GM21381 (cell line): Measurements from ENCODE around the gene CMSS1.

Source experiments
- ATAC-seq: cut with Tn5 transposase; IDR thresholded peaks from one replicate; pipeline ENCODE4 v1.9.1; 2021; ENCODE audit warnings: mild to moderate bottlenecking, moderate library complexity; ENCODE audit not compliant: unreplicated experiment

Gene CMSS1

DNA sequence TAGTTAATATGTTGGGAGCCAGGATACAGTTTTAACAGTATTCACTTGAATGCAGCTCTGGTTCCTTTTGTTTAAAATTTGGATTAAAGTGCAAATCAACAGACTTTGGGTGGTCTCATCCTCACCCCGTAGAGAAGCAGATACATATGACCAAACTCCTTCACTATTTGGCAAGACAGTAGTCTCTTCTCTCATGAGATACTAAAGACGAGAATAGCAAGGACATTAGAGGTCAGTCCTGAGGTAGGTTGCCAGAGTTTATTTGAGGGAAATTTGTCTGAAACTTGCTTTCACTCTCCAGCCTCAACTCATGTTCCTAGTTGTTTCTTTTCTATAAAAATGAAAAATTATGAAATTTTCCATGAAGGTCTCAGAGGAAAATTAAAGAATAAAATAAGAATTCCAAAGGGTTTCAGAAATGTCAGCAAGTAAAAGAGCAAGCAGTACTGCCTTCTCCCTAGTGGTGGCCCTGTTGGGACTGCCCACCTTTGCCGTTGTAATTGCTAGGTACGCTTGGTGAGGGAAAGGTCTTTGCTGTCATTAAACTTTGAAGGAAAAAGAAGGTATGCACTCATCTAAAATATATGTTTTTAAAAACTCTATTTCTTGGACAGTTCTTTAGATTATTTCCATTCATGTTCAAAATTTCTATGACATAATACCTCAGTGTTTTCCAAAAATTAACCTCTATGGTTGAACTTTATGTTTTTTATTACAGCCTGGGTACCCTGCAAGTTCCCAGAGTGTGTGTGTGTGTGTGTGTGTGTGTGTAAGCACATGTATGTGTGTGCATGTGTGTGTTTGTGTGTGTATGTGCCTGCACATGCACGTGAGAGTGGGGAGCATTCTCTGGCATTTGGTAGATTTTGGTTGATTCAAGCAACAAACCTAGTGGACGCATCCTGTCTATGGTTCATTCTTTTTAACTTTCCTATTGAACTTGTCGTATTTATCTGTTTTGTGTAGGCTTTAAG lies 111.4 kb downstream of the CMSS1 start:
- no peak for ATAC-seq

DNA sequence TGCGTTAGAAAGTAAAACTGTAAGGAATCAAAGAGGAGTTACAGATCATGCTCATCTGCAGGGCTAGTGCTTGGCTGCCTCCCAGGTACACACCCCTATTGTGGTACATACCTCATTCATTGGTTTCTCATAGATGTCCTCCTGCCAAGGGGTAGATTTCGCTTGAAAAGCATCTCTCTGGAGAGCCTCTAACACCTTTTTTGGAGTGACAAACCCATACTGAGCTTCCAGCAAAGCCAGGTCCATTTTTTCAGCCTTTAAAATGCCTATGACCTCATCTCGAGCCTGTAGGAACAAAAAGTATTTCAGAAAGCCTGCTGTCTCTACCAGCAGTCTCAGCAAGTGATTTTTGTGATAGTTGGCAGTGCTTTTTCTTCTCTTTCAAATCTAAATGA lies 112.1 kb downstream of the CMSS1 start:
- no peak for ATAC-seq

DNA sequence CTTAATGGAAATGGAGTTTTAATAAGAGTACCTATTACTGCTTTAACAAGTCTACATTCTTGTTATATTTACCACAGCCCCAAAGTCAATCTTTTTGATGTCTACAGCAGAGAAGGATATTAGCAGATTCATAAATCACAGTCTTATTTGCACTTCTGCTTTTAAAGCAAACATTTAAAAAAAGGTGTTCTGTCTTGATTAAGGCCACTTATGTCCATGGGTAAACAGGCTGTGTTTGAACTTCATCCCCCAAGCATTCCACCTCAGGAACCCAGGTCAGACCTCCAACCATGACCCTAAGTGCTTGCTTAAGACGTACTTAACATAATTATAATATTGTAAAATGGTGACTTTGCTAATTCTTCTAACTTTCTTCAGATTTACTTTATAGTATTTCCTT lies 113.4 kb downstream of the CMSS1 start:
- ATAC-seq: no peak

DNA sequence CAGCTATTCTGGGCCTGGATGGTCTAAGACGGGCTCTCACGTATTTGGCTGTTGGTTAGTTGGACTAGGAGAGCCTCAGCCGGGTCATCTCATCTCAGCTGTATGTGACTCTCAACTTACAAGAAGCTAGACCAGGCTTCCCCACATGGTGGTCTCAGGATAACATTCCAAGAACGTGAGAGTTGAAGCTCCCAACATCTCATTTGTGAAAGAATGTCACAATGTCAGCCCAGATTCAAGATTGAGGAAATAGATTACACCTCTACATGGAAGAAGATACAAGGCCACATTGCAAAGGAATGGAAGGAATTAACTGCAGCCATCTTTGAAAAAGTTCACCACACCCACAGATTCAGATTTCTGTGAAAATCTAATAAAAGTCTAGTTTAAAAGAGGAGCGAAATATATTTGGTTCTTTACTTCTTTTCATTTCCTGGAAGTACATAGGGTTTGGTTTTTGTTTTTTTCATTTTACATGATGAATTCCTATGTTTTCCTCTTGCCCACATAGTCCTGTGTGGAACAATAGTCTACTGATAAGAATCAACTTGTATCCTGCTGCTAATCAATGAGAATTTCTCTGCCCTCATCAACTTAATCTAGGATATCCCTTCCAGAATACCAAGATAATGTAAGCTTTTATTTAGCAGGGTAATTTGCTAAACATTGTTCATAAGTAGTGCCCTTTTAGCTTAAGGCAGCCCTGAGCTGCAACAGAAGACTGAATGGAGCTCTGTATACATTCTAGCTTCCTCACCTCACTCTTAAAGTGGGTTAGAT lies 116.5 kb downstream of the CMSS1 start:
- no peak for ATAC-seq

DNA sequence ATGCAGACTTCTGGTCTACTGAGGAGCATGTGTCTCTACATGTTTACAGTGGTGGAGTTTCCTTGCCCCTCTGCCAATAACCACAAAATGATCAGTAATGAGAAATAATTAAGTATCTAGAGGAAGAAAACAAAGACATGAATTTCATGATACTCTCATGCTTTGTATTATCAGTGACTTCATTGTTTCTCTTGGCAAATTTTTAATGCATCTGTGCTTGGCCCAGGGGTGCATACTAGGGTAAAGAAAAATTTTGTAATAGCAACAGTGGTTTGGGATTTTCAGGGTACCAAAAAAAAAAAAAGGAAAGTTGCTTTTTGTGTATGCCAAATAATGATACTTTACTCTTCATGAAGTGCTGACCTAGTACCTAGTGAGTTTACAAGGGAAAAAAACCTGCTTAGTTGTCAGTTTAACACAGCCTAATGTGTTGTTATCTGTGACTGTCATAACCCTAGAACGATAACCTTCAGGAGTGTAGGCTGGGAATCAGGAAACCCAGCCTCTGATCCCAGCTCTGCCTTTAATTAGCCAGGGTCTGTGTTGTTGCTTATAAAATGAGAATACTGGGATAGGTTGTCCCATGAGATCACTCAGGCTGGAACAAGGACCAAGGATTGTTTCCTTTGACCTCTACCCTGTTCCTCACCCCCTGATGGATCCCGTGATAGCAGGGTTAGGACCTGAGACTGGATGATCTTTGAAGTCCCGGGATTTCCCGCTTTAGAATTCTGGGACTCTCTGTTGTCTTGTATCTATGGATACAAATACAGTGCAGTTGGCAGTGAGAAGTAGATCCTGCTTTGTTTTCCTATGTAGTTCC lies 117.5 kb downstream of the CMSS1 start:
- no peak for ATAC-seq

DNA sequence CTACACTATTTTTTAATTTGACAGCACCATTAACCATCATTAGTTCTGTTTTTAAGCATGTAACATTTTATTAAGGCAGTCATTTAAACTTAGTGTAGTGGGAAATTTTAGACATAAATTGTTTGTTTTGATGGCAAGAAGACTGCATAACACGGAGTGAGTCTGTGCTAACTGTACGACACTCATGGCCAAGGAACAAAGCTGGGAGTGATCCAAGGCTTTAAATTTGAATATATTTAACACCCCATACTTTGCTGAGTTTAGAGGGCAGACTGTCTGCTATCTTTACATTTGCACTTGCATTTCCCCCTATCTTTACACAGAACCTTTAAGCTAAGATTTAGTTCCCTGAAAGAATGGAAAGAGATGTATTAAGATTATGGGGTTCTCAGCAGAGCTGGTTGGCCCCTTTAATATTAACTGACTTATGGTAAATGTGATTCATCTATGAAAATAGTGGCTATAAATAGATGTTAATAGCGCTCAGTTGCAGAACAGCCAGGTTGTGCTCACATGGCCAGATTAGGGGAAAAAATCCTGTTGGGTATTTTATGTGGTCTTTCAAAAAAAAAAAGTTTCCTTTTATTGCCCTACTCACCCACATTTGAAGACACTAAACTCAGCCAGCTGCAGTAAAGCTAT lies 120.7 kb downstream of the CMSS1 start:
- no peak for ATAC-seq

DNA sequence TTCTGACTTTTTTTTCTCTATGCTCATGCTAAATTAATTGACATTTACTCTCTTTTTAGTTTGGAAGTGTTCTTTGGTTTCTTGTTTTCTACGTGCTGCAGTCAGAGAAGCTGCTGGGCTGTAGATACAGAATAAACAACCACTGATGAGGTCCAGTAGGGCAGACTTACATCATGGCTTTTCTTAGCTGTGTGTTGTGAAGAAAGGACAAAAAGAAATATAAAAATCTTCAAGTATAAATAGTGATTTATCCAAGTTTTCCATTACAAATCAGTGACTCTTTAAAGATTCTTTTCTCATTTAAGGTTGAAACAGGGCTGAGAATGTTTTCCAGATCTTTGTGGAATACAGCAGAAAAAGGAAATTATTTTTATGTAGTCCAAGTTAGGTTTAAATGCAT lies 122.2 kb downstream of the CMSS1 start:
- ATAC-seq: no peak

DNA sequence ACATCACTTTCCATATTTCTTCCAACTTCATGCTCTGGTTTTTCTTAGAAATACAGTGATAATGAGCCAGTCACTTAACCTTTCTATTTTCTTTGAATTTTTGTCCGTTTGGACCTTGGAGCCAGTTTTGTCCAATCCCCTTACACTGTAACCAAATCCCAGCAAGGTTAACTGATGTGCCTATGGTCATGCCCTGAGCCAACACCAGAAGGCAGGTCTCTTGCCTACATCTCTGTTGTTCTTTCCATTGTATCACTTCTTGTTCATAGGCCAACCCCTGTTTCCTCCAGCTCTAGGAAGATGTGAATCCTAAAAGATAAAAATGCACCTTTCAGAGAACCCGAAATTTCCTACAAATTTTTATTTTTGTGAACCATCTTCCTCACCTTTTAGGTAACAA lies 122.7 kb downstream of the CMSS1 start:
- ATAC-seq: no peak

DNA sequence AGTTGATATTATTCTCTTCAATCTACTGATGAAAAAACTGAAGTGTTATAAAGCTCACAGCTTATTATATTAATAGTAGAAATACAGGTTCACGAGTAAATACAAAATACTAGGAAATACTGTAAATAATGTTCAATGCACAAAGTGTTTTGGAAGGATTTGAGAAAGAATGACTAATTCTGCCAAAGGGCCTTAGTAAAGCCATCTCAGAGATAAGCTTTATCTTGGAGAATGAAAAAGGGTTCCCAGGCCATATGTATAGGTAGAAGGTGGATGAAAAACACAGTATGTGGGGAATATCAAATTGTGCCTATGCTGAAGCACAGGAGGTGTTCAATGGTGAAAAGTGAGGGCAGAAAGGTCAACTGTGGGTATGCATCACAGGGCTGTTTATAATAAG lies 123.5 kb downstream of the CMSS1 start:
- no peak for ATAC-seq

DNA sequence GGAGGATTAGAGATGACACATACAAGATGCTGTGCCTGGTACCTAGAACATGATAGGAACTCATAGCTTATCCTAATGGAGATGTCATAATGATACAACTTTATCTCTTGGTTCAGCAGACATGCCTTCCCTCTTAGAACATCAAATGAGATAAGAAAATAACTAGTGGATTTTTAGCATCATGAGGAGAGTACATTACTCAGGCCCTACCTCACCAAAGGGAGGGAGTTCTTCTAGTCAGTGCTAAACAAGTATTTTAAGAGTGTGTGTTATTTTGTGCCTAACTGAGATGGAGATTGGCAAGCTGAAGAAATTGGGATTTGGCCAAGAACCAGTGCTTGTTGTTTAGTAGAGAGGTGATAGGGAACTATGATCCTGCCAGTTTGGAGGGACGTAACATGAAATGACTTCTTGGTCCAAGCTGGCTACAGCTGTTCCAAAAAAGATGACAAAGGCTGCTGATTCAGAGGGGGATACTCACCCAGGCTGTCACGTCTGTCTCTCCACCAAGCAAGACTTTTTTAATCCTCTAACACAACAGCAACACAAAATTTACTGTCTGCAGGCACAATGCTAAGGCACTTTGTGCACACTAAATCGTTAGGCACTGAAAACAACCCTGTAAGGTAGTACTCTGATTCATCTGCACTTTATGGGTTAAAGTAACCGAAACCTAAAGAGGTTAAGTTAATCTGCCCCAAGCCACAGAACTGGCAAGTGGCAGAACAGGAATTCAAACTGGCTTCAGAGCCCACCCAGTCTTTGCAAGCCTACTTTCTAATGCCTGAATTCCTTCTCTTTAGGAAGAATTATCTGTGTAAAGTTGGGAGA lies 126.5 kb downstream of the CMSS1 start:
- no peak for ATAC-seq

DNA sequence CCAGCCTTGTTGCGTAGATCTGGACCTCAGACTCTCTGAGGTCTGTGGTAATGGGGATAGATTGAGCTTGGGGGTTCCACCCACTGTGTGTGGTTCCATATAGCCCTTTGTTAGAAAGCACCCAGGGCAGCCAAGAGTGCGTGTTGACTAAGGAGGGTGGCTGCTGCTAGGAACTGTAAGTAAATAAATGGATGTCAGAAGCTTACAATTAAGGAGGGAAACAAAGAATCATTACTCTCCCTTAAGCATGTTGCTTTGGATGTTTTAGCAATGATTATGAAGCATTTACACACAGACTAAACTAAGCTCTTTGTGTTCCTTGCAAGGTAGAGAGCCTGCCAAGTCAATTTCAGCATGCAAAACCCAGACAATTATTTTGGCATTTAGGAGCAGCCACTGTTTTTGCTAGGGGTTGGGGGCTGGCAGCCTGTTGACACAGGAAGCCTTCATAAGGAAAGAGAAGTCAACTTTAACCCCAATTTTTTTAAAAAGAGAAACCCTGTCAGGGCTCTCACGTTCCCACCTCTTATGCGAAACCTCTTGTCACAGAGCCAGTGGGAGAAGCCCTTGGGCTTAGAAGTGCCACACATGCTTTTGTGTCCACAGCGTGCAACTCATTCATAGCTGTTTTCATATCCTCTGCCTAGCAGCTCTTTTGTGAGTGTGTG lies 127.8 kb downstream of the CMSS1 start:
- ATAC-seq: no peak

DNA sequence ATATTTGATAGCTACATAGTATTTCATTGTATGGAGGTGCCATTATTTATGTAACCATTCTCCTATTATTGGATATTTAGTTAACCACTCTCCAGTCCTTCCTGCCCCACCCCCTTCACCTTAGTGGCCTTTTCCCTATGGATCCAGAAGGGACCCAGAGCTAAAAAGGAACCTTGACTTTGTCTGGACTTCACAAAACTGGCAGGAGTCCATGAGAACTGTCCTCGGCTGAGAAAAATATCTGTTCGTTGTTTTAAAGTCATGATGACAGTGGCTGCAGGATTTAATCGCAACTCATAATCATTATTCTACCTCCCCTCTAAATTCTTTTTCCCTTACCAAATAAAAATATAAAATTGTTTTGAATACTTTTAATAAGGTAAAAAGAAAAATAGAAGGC lies 129.7 kb downstream of the CMSS1 start:
- ATAC-seq: no peak

DNA sequence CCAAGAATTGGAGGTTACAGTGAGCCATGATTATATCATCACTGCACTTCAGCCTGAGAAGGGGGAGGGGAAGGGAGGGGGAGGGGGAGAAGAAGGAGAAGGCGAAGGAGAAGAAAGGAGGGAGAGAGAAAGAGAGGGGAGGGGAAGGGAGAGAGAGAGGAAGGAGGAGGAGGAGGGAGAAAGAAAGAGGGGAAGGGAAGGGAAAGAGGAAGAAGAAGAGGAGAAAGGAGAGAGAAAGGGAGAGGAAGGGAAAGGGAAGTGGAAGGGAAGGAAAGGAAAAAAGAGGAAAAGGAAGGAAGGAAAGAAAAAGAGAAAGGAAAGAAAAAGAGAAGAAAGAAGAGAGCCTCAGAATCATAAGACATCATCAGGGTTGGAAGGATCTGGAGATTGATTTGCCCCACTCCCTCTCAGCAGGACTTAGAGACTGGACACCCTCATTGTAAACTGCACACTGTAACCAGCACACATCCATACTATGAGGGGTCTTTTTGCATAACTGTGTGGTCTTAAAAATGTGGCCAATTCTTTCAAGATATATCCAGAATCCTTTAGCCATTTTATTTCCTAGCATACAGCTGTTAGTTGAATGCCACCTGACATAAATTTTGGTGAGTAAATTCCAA lies 130.9 kb downstream of the CMSS1 start:
- ATAC-seq: no peak

DNA sequence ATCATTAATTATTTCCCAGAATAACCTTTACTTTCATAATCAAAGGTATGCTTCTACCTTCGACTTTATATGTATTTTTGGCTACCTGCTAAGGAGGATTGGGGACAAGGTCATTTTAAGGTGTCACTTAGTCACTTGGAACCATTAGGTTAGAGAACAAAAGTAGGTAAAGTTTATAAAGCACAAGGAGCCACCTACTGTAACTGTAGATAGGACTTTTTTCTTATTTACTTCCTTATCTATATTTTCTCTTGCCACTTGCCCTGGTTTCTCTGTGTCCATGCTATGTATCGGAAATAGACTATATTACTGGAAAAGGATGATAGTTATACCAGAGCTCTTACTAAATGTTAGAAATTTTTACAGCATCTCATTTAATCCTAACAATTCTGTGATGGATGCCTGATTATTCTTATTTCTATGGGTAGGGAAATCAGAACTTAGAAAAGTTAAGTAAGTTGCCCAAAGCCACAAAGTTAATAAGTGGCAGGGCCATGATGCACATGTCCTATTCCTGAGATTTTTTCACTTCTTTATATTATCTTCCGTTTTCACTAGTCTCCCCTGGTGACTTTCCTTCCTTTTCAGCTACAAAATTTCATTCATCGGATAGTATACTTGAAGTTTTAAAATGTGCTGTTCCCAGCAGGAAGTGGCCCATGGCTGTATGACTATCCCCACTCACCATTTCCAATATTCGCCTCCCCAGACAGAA lies 132.5 kb downstream of the CMSS1 start:
- no peak for ATAC-seq

DNA sequence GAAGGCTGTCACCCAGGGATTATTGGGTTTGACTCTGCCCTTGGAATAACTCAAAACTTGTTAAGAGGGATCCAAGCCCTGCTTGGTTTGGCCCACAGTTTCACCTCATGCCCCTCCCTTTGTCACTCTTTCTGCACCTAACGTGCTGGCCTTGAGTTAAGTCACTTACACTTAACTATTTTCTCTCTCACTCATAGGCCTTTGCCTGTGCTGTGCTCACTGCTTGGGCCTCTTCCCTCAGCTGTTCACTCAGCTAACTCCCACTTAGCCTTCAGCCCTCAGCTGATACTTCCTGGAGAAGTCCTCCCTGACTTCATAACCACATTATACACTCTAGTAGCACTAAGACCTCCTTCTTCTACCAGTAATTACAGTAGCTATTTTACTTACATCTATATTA lies 133.3 kb downstream of the CMSS1 start:
- no peak for ATAC-seq

DNA sequence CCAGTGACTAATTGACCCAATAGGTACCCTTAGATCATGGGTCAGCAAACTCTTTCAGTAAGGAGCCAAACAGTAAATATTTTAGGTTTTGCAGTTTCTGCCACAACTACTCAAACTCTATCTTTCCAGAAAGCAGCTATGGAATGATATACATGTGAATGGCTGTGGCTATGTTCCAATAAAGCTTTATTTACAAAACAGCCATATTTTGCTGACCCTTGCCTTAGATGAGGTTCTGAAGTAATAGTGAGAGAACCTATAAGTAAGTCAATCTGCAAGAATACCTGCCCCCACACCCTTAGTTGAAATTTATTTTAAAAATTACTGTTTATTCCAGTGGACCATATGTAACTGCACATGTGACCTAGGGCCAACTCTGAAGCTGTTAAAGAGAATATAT lies 134.0 kb downstream of the CMSS1 start:
- ATAC-seq: no peak

DNA sequence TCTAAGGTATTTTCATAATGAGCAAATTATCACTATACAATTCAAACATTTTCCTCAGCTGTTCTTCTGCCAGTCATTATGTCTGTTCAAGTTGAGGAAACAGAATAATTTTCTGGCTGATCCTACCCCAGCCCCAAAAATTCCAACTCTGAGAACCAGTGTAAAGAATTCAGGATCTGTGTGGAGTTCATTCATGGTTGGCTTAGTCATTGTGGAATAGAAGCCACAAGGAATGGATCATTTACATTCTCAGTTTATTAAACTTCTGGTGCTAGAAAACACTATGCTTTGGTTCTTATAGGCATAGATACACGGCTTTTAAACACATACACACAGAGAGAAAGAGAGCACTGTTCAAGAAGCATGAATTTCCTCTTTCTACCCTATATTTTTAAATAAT lies 134.6 kb downstream of the CMSS1 start:
- ATAC-seq: no peak

DNA sequence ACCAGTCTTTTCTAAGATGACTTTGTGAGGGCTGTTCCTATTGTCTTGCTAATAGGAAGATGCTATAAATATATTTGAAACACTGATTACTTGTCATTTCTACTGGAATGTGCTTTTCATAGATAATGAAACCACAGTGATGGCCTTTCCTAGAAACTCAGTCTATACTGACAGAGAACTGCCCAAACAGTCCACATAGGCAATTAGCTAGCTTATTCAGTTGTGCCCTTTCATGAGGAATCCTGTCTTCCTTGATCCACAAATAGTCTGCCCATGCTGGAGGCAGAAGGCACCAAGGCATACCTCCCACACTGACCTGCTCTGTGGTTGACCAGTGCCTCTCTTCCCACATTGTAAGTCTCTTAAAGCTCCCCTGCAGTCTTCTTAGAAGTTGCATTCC lies 135.9 kb downstream of the CMSS1 start:
- no peak for ATAC-seq
